ENCODE results near the gene SLC38A10.
A peak's percentile ranks its signal among the peaks of the same experiment; 100 is the strongest.

The SLC38A10 gene

DNA sequence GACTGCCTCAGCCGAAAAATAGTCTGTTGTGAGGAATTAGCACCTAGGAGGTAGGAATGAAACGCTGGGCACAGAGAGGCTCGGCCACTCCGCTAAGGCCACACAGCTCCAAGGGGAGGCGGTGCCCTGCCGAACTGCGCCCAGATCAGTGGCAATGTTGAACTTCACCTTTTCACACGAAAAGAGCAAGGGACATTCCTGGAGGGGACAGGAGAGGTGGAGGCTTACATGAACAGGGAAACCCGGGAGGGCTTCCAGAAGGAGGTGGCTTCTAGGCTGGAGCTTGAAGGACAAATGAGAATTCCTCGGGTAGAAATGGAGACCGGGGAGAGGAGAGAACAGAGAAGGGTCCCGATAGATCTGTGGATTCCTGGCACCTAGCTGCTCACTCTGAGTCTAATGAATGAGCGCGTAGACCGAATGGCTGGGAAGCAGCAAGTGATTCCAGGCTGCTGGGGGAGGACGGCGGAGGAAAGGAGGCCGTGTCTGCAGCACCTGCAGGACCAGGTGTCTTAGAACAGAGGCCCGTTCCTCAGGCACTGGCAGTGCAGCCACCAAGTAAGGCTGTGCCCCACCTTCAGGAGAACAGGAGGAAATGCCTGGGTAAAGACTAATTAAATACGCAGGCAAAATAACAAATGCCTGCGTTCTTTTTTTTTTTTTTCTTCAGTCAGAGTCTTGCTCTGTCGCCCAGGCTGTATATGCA, 722 bp upstream of the SLC38A10 start:
- peak; percentile 32 for DNase-seq

DNA sequence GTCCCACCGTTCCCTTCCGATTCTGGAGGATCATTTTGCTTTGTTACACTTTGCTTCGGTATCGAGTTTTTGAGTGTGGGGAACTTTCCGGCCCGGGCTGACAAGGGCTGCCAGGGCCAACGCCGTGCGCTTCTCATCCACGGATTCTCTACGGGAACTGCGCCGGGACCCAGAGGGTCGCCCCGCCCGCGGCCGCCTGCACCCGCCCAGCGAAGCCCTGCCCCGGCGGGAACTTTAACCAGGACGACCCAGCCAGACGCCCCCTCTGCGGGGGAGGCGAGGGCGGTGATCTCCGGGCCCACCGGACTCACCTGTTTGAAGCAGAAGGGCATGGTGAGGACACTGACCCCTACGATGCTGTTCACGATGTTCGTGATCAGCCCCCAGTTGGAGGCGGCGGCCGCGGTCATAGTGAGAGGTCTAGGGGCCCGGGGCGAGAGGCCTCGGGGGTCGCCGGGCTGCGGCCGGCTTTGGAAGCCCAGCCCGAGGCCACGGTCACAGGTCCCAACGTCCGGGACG, 536 bp downstream of the SLC38A10 start:
- peak; percentile 15 for DNase-seq

DNA sequence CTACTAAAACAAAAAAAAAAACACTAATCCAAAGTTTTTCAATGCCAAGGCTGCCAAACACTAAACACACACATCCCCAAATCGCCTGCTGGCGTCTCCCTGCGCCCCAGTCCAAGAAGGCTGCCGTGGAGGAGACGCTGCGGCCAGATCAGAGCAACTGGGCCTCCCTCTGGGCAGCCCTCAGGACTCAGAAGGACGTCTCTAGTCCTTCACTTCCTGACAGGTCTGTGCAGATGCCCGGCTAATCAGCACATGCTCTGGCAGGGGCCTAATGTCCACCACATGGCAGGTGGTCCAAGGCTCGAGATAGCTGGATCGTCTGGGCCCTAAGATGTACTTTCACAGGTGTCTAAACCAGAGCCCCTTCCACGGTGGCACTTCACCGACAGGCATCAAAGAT, 2.7 kb downstream of the SLC38A10 start:
- DNase-seq, result no peak

DNA sequence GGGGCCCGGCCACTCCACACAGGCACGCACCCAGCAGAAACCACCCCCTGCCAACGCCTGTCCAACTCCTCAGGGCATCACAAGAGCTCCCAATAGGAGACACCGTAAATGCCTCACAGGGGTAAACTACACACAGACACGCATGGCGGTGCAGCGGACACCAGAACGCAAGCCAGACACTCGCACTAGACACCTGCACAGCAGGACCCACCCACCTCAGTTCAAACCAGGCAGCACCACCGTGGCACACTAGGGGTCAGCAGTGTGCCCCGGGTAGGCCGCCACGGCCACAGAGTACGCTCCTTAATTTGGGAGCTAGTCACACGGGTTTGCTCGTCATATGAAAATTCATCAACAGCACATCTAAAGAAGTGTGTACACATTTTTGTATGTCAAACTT, 3.4 kb downstream of the SLC38A10 start:
- peak; percentile 64 for DNase-seq

DNA sequence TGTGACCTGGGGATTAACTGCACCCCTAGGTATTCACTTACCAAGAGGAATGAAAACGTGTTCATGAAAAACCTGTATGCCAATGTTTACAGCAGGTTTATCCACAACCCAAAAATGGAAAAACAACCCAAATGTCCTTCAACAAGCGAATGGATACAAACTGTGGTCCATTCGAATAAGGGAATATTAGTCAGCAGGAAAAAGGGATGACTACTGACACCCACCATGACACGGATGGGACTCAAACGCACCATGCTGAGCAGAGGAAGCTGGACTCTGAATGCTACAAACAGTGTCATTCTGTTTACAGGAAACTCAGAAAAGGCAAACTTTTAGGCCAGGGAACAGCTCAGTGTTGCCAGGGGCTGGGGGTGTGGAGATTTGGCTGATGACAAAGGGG, 4.9 kb downstream of the SLC38A10 start:
- no peak for DNase-seq

DNA sequence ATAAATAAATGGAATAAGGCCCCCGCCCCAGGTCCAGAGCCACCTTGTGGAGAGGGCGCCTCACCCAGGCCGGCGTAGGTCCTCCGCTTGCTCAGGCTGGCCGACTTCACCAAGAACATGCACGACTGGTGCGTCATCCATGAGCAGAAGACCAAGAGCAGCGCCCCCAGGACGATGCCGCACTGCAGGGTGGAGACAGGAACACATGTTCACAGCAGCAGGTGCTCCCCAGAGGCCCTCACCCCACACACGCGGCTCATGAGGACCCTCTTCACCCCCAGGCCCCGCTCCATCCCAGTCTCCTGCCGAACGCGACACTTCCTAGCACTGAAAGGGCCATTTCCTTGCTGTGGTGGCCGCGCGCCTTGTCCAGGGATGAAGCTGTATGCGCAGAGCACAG, 5.5 kb downstream of the SLC38A10 start:
- DNase-seq, result no peak

DNA sequence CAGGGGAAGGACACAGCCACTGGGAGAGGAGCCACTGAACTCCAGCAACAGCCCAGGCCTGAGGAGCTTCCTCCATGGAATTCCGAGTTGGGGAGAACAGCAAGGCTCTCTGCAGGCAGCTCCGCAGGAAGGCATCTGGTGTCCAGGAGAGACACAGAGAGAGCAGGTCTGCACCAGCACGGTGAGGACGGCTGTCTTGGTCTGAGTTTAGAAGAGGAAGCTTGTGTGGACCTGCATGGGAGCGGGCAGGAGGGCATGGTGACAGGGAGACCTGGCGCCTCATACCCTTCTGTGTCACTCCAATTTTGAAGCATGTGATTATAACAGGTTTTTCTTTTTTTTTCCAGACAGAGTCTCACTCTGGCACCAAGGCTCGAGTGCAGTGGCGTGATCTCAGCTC, 6.4 kb downstream of the SLC38A10 start:
- no peak for DNase-seq

DNA sequence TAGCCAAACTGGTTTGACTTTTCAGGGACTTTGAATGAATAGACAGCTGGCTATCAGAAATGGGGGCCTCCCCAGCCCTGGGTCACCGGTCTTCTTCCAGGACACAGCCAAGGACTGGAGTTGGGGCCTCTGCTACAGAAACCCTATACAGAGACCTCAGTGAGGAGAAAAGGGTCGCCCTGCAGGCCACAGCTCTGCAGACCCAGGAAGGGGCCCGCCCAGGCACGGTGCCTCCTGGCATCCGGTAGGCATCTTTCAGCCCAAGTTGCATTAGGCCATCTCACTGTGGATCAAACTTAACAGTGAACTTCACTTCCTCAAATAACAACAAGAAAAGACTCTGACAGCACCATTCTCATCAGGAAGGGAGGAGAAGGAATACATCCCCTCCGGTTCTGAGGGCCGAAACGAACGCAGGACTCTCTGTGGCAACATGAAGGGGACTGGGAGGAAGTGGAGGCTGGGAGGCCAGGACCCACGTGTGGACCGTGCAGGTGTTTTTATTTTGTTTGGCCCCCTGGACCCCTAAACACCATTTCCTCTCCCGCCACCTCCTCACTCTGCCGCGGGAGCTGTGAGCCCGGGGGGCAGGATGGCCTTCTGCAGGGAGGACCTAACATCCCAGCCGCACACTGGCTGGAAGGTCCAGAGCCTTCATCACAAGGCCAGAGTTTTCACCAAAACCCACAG, 7.2 kb downstream of the SLC38A10 start:
- DNase-seq, result no peak

DNA sequence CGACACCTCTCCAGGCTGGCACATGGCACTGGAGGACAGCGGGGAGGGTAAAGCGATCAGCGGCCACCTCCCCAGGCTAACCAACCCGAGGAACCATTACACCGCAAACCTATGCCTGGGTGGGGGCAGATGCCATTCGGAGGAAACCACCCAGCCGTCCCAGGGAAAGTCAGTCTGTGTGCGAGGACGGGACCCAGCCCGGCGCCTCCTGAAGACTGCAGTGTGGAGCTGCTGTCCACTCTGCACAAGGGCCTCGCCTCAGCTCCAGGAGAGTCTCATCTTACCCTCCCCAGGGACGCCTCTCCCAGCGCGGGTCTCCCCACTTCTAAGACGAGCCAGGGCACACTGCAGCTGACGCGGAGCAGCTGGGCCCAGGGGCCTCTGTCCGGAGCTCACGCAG, 8.0 kb downstream of the SLC38A10 start:
- no peak for DNase-seq

DNA sequence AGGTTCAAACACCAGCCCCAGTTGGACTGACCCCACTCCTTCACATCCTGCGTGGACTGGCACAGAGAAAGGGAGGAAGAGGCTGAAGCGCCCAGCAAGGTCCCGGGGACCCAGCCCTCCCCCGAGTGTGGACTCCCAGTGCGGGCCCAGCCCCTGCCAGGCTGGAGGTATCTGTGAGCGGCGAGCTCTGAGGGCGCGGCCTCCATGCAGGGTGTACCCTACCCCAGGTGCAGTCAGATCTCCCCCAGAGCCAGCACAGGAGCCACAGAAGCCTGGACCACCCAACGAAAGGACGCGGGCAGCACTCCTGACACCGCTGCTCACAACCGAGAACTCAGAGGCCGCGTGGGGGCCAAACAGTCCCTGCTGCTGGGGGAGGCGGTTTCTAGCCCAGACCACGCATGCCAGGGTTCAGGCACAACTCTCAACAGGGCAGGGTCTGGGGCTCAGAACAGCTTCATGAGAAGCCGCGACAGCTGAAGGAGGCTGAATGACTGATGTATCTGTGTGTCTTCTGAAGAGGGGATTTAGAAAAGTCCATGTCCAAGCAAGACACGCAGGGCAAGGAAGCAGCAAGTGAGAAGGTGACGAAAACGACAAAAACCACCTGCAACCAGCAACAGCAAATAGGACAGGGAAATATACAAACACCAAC, 8.5 kb downstream of the SLC38A10 start:
- DNase-seq, result no peak

DNA sequence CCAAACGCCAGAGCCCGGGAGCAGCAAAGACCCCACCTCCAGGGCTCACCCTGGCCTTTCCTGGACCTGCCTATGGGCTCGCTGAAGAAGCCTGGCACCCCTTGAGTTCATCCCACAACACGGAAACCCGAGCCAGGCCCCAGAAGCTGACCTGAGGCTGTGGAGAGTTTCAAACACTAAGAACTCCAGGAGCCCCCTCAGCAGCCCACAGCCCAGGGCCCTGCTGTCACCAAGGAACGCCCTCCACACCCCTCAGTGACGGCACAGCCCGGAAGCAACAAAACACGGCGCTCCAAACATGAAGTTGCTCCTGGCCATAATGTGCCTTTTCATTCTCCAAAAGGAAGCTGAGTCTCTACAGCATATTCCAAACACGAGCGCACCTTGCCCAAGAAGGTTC, 9.2 kb downstream of the SLC38A10 start:
- DNase-seq, result no peak

DNA sequence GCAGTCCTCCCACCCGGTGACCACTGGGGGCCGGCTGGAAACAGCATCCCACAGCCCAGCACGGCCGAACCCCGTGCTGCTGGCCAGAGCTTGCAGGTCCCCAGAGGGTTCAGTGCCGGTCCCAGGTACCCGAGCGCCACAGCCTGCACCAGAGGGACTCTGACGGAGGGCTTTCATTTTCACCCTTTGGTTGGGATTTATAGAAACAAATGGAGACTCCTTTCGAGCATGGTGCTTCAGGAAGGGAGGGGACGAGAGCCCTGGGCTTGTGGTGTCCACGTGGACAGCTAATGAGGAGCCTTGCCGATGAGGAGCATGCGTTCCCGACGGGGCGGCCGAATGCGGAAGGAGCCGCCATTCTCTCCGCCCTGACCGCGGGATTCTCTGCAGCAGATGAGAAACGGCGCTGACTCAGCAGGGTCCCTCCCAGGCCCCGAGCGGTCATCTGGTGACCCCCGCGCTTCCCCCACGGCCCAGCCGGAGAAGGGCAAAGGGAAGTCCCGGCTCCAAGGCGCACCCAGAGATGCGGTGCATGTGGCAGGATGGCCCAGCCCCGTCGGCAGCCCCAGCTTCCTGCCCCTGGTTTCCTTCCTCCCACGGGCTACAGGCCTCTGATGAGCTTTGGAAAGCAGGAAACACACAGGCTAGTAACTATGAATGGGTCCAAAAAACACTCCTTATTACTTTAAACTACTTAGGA, 9.8 kb downstream of the SLC38A10 start:
- peak; percentile 57 for DNase-seq

DNA sequence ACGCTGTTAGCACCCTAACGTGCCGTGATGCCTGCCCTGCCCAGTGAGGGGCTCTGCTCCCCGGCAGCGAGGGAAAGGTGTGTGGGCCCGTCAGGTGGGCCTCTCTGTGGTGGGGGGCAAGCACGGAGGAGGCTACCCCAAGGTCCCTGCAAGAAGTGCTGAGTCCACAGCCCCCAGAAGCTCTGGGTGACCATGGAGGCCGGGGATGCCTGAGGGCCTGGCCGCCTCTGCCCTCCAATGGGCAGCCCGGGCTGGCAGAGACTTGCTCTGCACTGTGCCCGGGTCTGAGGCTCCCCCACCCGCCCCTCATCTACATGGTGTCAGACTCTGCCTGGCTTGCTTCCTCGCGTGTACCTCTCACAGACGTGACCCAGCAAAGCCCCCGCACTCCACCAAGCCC, 12.2 kb downstream of the SLC38A10 start:
- no peak for DNase-seq

DNA sequence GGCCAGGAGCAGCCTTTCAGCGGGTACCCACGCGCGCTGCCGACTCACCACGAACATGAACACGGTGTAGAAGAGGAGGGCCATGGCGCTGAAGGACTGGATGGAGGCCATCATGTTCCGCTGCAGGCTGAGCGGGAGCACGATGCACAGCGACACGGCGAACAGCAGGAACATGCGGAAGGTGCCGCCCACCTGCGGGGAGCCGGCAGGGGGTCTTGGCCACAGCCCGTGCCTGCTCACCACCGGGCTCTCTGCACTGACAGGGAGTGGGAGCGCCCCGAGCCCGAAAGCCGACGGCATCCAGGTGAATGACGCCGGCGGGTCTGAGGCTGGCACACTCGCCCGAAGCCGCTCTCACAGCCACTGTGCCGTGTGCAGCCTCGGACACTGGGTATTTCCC, 13.0 kb downstream of the SLC38A10 start:
- DNase-seq, result no peak

DNA sequence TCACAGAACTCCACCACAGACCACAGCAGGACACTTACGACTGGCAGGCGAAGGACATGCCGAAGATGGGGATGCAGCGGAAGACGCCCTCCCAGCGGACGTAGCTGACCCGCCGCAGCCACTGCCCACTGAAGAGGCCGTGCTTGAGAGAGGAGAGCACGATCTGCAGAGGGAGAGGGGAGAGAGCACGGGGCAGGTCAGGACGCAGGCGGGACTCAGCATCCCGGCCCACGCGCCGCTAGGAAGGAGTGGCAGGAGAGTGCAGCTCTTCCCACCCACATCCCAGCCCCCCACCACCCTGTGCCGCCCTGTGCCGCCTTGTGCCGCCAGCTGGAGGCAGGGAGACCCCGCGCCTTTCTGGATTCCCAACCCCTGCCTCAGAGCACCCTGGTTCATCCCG, 14.5 kb downstream of the SLC38A10 start:
- DNase-seq, result no peak

DNA sequence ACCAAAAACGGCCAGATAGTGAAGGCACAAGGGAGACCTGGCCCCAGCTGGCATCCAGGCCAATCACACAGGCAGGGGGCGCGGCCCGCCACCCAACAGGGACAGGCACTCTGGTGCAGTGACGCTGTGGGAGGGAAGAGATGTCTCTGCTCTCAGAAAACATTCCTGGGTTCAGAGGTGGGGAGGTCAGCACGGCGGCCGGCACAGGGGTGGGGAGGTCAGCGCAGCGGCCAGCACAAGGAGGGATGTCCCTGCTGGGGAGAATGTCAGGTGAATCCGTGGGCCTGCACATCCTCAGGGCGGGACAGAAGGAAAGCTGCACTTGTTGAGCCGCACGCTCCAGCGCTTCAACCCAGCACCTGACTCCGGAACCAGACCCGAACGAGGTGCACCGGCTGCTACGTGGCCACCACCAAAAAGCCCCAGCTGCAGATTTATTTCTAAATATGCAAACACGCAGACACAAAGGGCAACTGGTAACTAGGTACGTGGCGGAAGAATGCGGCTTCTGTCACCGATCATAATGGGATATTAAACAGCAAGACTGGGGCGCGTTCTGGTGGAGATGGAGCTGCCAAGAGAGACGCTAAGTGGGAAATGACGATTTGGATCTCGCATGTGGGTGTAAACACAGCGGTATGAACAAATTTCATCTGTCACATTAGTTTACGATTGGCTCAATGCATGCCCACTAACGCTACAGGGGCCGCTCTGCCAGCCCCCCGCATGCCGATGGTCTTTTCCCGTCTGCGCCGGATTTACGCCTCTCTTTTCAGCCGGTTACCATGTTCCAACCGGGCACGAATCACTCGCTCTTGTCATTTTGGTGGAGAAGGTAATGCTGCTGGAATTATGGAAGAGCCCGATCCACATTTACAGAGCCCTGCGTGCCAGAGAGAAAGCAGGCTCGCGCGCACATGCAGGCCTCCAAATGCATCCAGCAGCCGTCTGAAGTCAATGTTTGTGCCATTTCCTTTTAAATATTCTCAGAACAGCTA, 15.5 kb downstream of the SLC38A10 start:
- DNase-seq, result no peak

DNA sequence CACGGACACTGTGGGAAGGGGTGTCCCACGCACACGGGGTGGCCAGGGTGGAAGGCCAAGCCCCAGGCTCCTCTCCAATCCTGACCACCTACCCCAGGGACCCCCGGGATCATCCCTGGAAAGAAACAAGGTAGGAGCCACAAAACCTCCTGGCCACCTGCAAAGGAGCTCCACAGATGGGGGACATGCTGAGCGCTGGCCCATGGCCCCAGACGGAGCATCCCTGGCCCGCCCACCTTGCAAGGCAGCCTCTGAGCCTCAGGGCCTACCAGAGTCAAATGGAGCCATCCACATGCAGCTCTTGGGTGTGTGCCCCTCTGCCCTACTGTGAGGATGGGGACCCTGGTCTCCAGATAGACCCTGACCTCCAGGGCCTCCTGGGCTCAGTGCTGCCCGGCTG, 16.3 kb downstream of the SLC38A10 start:
- DNase-seq, result no peak

DNA sequence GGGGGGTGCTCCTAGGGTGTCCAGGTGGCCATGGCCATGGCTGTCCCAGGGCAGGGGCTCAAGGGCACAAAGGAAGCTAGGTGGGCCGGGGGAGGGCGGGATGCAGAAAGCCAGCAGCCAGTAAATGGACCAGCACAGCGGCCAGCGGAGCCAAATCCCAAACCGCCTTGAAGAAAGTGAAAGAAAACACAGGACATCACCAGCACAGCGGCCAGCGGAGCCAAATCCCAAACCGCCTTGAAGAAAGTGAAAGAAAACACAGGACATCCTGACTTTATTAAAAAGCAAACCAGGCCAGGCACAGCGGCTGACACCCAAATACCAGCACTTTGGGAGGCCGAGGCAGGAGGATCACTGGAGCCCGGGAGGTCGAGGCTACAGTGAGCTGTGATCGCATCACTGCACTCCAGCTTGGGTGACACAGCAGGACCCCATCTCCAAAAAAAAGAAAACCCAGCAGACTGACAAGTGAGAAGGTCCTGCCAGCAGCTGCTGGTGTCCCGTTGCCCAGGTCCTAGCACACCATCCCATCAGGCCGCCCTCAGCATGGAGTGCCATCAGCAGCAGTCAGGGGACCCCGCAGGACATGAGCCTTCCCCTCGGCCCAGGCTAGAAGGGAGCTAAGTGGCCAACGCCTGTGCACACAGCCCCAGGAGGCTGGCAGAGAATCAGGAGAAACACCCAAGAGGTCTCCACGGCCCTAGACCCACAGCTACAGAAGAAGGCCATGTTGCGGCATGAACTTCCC, 17.0 kb downstream of the SLC38A10 start:
- DNase-seq, result no peak

DNA sequence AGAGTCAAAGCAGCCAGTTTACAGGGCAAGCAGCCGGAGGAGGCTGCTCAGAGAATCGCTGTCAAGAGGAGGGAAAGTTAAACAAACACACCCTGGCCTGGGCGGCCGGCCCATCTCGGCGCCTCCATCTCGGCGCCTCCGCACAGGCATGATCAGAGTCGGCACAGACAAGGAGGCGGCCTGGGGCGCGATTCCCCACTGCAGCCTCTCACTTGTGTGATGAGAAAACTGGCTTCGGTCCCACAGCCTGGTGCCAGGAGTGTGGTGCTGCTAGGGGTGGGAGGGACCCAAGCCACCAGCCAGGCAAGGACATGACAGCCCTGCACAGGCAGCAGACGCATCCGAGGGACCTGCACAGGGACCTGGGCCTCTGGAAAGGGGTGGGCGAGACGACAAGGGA, 17.7 kb downstream of the SLC38A10 start:
- DNase-seq, result no peak

DNA sequence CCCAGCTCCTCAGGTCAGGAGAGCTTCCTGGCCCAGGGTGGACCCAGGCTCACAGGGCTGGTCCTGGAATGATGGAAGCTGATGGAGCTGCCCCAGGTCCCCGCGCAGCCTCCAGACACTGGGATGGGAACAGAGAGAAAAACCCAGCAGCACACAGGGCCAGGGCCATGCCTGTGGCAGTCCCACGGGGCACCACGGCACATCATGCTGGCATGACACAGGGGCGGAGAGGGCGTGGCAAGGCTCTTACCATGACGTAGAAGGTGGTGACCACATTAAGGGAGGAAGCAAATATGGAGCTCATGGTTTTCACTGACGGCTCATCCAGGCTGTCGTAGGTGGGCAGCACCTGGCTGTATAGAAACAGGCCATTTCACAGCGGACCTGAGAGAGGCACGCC, 18.3 kb downstream of the SLC38A10 start:
- DNase-seq, result no peak

DNA sequence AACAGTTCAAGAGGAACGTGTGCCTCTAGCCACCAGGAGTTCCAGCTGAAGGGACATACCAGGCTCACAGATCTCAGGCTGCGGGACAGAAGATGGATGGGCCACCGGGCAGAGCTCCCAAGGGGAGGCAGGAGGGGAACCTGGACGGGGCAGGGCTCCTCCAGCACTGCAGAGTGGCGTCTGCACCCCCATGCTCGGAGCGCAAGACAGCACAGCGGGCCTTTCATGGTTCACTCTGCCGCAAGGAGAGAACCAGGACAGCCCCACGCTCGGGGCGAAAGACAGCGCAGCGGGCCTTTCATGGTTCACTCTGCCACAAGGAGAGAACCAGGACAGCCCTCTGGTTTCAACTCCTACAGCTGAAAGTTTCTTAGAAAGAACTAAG, 20.6 kb downstream of the SLC38A10 start:
- DNase-seq, result no peak
